T-helper 17 cell (primary cell): ENCODE data around the gene GNPAT. TPM values are rescaled to one million over a fixed set of nuclear protein-coding genes. Genes with fewer than 3 reads are reported as not detected.

Experiments used
- ATAC-seq: fragments of 150-1000 bp; cut with Tn5 transposase; 2 replicates; pipeline ENCODE4 v1.10.0; 2021; ENCODE audit warnings: mild to moderate bottlenecking, moderate library complexity
- DNase-seq, 3 donors: peaks; one replicate each; pipeline versions ENCODE4 v3.0.0 to v3.0.0-alpha.2; 2020 to 2021
- H3K9me3 ChIP-seq: one replicate; pipeline ENCODE4 v1.7.0; 2013; ENCODE audit warnings: low read length, mild to moderate bottlenecking; ENCODE audit not compliant: control insufficient read depth, poor library complexity, severe bottlenecking
- H3K27ac Mint-ChIP-seq: one replicate; pipeline ENCODE4 v1.8.0; 2022; ENCODE audit warnings: mild to moderate bottlenecking, moderate library complexity, mixed read lengths
- H3K27me3 Mint-ChIP-seq: one replicate; pipeline ENCODE4 v1.8.0; 2022; ENCODE audit warnings: mixed read lengths
- H3K36me3 Mint-ChIP-seq: one replicate; pipeline ENCODE4 v1.8.0; 2022; ENCODE audit warnings: low read depth, mixed read lengths
- H3K4me1 Mint-ChIP-seq: one replicate; pipeline ENCODE4 v1.8.0; 2022; ENCODE audit warnings: mild to moderate bottlenecking, mixed read lengths
- H3K4me3 Mint-ChIP-seq: one replicate; pipeline ENCODE4 v1.8.0; 2022; ENCODE audit warnings: mild to moderate bottlenecking, moderate library complexity, mixed read lengths
- total RNA-seq, 4 donors: library from RNA in 2 of 4; stranded (reverse) in 2 of 4; gene quantifications; one replicate each; pipeline ENCODE4 v1.2.3 and lab custom pipeline; 2022 to 2026

The GNPAT gene
- total RNA-seq, 2 donors from 2014 or later = 16.4 to 20.3 TPM

- H3K4me1 Mint-ChIP-seq = peaks cover 4% of the 10 kb centered on the region
- no peak for DNase-seq
Observed at GRCh38 chr1:231318015-231318355, 77.0 kb downstream of the GNPAT start.

DNA sequence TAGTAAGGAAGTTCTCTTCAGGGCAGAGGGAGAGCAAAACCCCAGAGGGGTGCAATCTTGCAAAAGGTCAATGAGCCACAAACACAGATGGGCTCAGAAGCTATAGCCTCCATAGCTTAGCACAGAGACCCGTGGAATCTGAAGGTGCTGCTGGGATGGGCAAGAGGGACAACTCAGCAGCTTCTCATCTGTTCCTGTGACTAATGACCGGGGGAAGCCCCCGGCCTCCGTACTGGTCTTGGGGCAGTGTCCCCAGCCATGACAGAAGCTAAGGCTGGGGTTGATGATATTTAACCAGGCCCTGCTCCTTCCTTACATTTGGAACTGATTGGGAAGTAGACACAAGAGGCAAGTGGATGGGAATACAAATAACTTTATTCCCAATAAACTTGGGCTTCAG lies 77.6 kb downstream of the GNPAT start:
- Mint-ChIP-seq H3K27ac (no peak overlapping the region), H3K36me3 (no peaks in the 10 kb centered on the region), H3K4me3 (no peak overlapping the region), H3K27me3 (no peaks in the 10 kb centered on the region), H3K4me1 (peaks cover 4% of the 10 kb centered on the region)
- DNase-seq = no peak
- no peak for ATAC-seq
- H3K9me3 ChIP-seq = no peaks in the 10 kb centered on the region

More at GRCh38 chr1:231318015-231318355, 77.0 kb downstream of the GNPAT start:
- H3K36me3 Mint-ChIP-seq = no peaks in the 10 kb centered on the region
- H3K4me3 Mint-ChIP-seq = no peak overlapping the region
- no peaks in the 10 kb centered on the region for H3K9me3 ChIP-seq
- no peak for ATAC-seq
- H3K27ac Mint-ChIP-seq = no peak overlapping the region
- peaks cover 4% of the 10 kb centered on the region for H3K27me3 Mint-ChIP-seq

- DNase-seq (no peak), ATAC-seq (no peak)
- H3K9me3 ChIP-seq = no peaks in the 10 kb centered on the region
- H3K4me3 Mint-ChIP-seq = no peak overlapping the region
- H3K27ac Mint-ChIP-seq = no peak overlapping the region
- no peaks in the 10 kb centered on the region for H3K36me3 Mint-ChIP-seq
- no peaks in the 10 kb centered on the region for H3K27me3 Mint-ChIP-seq
- H3K4me1 Mint-ChIP-seq = peaks cover 4% of the 10 kb centered on the region
Observed at GRCh38 chr1:231319080-231319479, 78.1 kb downstream of the GNPAT start.

DNA sequence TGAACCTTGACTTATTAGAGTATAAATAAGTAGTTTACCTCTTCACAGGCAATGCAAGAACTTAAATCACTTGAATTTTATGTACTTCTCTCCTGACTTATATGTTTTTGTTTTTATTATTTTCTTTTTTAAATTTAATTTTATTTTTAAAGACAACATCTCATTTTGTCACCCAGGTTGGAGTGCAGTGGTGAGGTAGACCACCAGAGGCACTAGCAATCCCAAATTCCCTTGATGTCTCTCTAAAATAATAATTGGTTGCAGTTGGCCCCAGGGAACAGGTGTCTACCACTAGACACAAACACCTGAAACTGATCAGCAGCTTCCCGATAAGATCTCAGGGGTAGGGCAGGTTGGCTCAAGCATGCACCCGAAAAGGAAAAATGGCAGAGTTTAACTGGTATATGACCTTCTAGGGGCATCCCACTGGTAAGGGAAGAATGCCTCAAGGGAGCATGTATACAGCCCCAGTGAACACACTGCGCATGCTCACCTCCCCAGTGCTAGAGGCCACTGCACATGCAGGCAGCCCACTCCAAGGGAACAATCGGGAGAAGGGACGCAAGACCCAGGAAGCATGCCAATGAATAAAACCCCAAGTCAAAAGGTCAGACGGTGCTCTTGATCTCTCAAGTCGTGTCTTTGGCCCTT lies 82.0 kb downstream of the GNPAT start:
- Mint-ChIP-seq H3K27ac (no peak overlapping the region), H3K36me3 (no peaks in the 10 kb centered on the region), H3K4me3 (no peak overlapping the region), H3K27me3 (no peaks in the 10 kb centered on the region), H3K4me1 (no peaks in the 10 kb centered on the region)
- no peak for ATAC-seq
- DNase-seq = no peak
- no peaks in the 10 kb centered on the region for H3K9me3 ChIP-seq

GRCh38 chr1:231324660-231325059 lies 83.6 kb downstream of the GNPAT start:
- no peak for ATAC-seq
- no peak overlapping the region for H3K27ac Mint-ChIP-seq
- H3K36me3 Mint-ChIP-seq = no peaks in the 10 kb centered on the region
- no peaks in the 10 kb centered on the region for H3K27me3 Mint-ChIP-seq
- DNase-seq = no peak
- peaks cover 3% of the 10 kb centered on the region for H3K4me1 Mint-ChIP-seq
- H3K9me3 ChIP-seq = no peaks in the 10 kb centered on the region
- no peak overlapping the region for H3K4me3 Mint-ChIP-seq

- Mint-ChIP-seq H3K4me3 (no peak overlapping the region), H3K27me3 (no peaks in the 10 kb centered on the region), H3K4me1 (peaks cover 6% of the 10 kb centered on the region), H3K27ac (no peak overlapping the region), H3K36me3 (no peaks in the 10 kb centered on the region)
- DNase-seq (no peak), ATAC-seq (no peak)
- H3K9me3 ChIP-seq = no peaks in the 10 kb centered on the region
Observed at GRCh38 chr1:231326248-231326647, 85.2 kb downstream of the GNPAT start.

Other genes starting within 250 kb of the GNPAT start
- gene FAM89A, start 201.0 kb upstream of the GNPAT start, total RNA-seq = 1 to 10 TPM; 1.3 to 1.8 TPM
- not detected for gene TRIM67, start 79.2 kb upstream of the GNPAT start, total RNA-seq
- gene EXOC8, start 96.6 kb downstream of the GNPAT start, total RNA-seq = 10 to 100 TPM; 29.8 to 35.9 TPM
- gene SPRTN, start 97.1 kb downstream of the GNPAT start, total RNA-seq = 10 to 100 TPM; 23.3 to 31.3 TPM
- 10 to 100 TPM; 13.5 to 17.2 TPM for gene EGLN1, start 181.1 kb downstream of the GNPAT start, total RNA-seq